Measurements from ENCODE around the gene DNAH8.

GRCh38 chr6:38714239-38715015, 684 bp upstream of the DNAH8 start:
- TF ChIP-seq CTCF (IDR thresholded peaks at IDR 0.05): no peak
- no peak for TF ChIP-seq EZH2 (IDR thresholded peaks at IDR 0.05)
- TF ChIP-seq EZH2phosphoT487 (IDR thresholded peaks at IDR 0.05): no peak

Measured in neural progenitor cell (in vitro differentiated cells).